HG03025 (cell line): ENCODE measurements around the gene KRT82.
"Not testable (repeated sequence)": the region's sequence is repeated elsewhere in the genome, so short reads cannot be mapped to it uniquely, and the experiment has no call there.

ENCODE experiments used
- ATAC-seq: cut with Tn5 transposase; IDR thresholded peaks from one replicate; pipeline ENCODE4 v1.9.1; 2021; ENCODE audit warnings: mild to moderate bottlenecking, moderate library complexity; ENCODE audit not compliant: unreplicated experiment, low FRiP score

Gene KRT82

GRCh38 chr12:52347551-52348510 lies 58.3 kb downstream of the KRT82 start:
- ATAC-seq, result no peak

DNA sequence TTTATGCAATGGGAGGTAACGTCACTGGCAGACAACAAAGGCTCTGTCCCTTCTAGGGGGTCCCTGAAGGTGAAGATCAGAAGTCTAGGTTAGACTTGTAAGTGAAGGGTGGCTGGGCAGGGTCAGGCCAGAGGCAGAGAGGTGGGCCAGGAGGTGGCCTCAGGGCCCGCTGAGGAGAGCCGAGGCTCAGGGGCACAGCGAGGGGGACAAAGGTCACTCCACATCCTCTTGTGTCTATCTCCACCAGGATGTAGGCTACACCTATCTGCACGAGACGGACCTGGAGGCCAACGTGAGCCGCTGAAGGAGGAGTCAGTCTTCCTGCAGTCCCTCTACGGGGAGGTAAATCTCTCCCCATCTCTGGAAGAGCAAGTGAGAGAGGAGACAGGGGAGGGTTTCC lies 59.1 kb downstream of the KRT82 start:
- ATAC-seq, result no peak

- no peak for ATAC-seq
Observed at GRCh38 chr12:52346593-52346992, 59.5 kb downstream of the KRT82 start.

- ATAC-seq, result not testable (repeated sequence)
Observed at GRCh38 chr12:52345041-52345440, 61.1 kb downstream of the KRT82 start.

DNA sequence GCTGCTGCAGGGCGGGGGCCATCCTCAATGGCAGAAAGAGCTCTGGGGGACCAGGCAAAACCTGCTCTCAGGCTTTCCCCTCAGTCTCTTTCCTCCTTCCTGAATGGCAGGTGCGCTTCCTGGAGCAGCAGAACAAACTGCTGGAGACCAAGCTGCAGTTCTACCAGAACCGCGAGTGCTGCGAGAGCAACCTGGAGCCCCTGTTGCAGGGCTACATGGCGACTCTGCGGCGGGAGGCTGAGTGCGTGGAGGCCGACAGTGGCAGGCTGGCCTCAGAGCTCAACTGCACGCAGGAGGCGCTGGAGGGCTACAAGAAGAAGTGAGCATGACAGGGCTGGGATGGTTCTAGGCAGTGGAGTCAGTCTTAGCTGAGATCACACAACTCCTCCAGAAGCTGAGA lies 62.0 kb downstream of the KRT82 start:
- no peak for ATAC-seq
